ENCODE data around the gene HPN.
"Not testable (repeated sequence)": the region's sequence is repeated elsewhere in the genome, so short reads cannot be mapped to it uniquely, and the experiment has no call there.

Gene HPN

DNA sequence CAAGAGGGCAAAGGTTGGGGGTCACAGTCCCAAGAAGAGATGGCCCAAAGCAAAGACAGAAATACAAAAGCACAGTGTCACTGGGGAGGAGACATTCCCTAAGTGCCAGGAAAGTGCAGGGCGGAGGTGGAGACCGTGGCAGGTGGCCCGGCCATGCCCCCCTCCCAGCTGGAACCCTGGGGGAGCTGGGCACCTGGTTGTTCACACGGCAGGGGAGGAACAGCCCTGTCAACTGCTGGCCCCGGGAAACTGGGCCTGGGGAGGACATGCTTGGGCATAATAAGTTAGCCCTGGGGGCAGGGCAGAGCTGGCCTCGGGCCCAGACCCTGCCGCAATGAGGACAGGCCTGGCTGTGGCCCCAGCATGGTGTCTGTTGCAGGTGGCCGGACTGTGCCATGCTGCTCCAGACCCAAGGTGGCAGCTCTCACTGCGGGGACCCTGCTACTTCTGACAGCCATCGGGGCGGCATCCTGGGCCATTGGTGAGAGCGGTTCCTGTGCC is 7.4 kb downstream of the HPN start:
- H3K4me3 ChIP-seq (ENCODE audit: low read length): no peak overlapping the region
- TF ChIP-seq, protein P1, sequence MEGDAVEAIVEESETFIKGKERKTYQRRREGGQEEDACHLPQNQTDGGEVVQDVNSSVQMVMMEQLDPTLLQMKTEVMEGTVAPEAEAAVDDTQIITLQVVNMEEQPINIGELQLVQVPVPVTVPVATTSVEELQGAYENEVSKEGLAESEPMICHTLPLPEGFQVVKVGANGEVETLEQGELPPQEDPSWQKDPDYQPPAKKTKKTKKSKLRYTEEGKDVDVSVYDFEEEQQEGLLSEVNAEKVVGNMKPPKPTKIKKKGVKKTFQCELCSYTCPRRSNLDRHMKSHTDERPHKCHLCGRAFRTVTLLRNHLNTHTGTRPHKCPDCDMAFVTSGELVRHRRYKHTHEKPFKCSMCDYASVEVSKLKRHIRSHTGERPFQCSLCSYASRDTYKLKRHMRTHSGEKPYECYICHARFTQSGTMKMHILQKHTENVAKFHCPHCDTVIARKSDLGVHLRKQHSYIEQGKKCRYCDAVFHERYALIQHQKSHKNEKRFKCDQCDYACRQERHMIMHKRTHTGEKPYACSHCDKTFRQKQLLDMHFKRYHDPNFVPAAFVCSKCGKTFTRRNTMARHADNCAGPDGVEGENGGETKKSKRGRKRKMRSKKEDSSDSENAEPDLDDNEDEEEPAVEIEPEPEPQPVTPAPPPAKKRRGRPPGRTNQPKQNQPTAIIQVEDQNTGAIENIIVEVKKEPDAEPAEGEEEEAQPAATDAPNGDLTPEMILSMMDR (IDR thresholded peaks at IDR 0.05; ENCODE audit: insufficient read depth, low read depth, low read length, missing control alignments): no peak
- DNase-seq (ENCODE audit: low read depth): no peak

DNA sequence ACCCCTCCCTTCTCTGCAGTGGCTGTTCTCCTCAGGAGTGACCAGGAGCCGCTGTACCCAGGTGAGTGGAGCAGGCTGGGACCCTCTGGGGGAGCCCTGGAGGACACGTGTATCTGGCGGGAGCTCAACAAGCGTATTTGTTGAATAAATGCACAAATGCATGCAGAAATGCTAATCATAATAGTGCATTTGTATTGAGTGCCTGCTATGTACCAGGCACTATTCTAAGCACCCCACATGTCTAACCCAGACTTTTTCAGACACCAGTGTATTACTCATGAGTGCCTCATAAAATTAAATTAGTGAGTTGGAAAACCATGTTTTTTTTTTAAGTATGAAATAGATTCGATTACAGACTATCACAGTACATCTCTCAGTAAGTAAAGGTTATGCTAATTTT is 7.9 kb downstream of the HPN start:
- H3K4me3 ChIP-seq (ENCODE audit: low read length): no peak overlapping the region
- TF ChIP-seq, protein P1 (IDR thresholded peaks at IDR 0.05; ENCODE audit: insufficient read depth, low read depth, low read length, missing control alignments): no peak
- no peak for DNase-seq (ENCODE audit: low read depth)

DNA sequence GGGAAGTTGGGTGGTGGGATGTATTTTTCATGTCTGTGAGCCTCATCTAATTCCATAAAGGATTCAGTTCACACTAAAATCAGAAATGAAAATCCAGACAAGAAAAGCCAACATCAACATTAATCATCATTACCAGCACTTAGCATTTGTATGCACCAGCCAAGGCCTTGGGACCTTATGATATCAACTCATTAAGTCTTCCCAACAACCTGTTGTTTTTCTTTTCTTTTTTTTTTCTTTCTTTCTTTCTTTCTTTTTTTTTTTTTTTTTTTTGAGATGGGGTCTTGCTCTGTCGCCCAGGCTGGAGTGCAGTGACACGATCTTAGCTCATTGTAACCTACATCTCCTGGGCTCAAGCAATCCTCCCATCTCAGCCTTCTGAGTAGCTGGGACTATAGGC is 9.1 kb downstream of the HPN start:
- not testable (repeated sequence) for DNase-seq (ENCODE audit: low read depth); H3K4me3 ChIP-seq (ENCODE audit: low read length)

DNA sequence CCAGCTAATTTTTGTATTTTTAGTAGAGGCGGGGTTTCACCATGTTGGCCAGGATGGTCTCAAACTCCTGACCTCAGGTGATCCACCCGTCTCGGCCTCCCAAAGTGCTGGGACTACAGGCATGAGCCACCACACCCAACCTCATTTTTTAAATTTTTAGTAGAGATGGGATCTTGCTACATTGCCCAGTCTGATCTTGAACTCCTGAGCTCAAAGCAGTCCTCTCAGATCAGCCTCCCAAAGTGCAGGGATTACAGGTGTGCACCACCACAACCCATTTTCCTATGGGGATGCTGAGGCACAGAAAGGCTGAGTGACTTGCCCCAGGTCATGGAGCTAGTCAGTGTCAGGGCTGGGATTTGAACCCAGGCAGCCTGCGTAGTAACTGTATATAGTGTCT is 9.7 kb downstream of the HPN start:
- not testable (repeated sequence) for H3K4me3 ChIP-seq (ENCODE audit: low read length); DNase-seq (ENCODE audit: low read depth)

DNA sequence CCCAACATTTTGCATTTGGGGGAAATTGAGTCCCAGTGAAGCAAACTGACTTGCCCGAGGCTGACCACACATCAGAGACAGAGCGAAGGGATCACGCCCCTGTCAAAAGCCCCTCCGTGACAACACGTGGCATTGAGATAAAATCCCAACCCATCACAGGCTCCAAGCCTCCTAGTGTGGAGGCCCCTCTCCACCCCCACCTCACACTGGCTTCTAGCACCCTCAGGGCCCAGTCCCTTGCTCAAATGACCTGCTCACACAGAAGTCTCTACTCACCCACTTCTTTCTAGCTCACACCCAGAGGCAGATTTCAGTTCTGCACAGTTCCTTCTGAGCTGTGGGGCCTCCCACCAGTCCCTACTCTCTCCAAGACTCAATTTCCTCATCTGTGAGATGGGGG is 10.3 kb downstream of the HPN start:
- TF ChIP-seq, protein P1 (IDR thresholded peaks at IDR 0.05; ENCODE audit: insufficient read depth, low read depth, low read length, missing control alignments): no peak
- no peak for DNase-seq (ENCODE audit: low read depth)
- H3K4me3 ChIP-seq (ENCODE audit: low read length): no peak overlapping the region

DNA sequence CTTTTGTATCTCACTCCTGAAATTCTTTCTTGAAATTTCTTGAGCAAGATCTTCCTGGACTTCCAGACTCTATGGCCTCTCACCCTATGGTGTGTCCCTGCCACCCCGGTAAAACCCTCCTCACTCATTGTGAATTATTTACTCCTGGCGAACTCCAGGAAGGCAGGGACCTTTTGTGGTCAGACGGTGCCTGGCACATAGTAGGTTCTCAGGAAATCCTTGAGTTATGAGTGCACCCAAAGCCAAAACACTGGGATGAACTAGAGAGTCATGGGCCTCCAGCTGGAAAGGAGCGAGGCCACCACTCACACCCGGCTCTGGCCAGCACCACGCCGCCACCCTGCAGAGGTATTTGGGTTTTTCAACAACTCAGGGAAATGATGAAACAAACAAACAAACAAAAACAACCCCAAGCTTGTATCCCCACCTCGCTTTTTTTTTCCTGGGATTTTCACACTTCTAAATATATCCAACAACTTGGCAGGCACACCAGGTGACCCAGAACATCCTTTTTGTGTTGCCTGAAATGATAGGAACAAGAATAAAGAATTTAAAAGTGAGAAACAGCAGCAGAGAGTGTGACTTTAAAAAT is 11.2 kb downstream of the HPN start:
- TF ChIP-seq, protein P1 (IDR thresholded peaks at IDR 0.05; ENCODE audit: insufficient read depth, low read depth, low read length, missing control alignments): no peak
- DNase-seq (ENCODE audit: low read depth): no peak
- no peak overlapping the region for H3K4me3 ChIP-seq (ENCODE audit: low read length)

DNA sequence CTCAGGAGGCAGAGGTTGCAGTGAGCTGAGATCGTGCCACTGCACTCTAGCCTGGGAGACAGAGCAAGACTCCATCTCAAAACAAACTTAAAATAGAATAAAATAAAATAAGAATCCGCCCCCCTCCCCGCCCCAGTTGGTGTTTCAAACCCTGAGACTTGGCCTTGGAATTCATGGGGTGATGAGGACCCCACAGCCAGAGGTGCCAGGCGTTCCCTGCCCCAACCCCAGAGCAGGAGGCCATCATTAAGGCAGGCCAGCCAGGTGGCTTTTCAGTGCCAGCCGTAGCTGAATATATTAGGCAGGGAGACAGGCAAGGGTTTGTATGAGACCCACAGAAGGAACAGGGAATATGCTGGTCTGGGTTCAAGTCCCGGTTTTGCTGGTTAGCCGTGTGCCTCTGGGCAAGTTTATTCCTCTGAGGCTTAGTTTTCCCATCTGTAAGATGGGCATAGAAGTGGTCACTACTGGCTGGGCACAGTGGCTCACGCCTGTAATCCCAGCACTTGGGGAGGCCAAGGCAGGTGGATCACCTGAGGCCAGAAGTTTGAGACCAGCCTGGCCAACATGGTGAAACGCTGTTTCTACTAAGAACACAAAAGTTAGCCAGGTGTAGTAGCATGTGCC is 12.3 kb downstream of the HPN start:
- TF ChIP-seq, protein P1 (IDR thresholded peaks at IDR 0.05; ENCODE audit: insufficient read depth, low read depth, low read length, missing control alignments): no peak
- no peak overlapping the region for H3K4me3 ChIP-seq (ENCODE audit: low read length)
- DNase-seq (ENCODE audit: low read depth): no peak

DNA sequence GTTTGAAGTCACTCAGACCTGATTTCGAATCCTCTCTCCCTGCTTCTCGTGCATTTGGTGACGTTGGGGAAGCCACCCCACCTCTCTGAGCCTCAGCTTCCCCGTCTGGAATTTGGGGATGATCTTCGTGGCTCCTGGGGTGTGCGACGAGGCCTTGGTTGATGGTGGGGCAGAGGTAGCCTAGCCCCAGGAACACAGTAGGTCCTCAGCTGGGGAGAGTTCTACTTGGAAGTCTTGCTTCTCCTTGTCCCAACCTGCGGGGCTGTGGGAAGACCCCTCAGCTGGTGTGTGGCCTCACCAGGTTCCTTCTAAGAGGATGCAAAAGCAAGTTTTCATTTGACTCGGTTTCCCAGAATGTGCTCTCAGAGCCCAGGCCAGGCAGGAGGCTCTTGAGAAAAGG is 13.1 kb downstream of the HPN start:
- no peak for DNase-seq (ENCODE audit: low read depth)
- TF ChIP-seq, protein P1 (IDR thresholded peaks at IDR 0.05; ENCODE audit: insufficient read depth, low read depth, low read length, missing control alignments): no peak

More for the DNA sequence above, 13.1 kb downstream of the HPN start:
- H3K4me3 ChIP-seq (ENCODE audit: low read length): no peak overlapping the region

Data from epithelial cell of esophagus (primary cell).